ENCODE data around the gene PTPN6. TPM values are rescaled to one million over a fixed set of nuclear protein-coding genes. Genes with fewer than 3 reads are reported as not detected.
A peak's percentile ranks its signal among the peaks of the same experiment; 100 is the strongest.

PTPN6 gene
- total and polyA plus RNA-seq, 4 donors = 38.2 to 222 (median 170) TPM

GRCh38 chr12:6938353-6939190 lies 12.6 kb upstream of the PTPN6 start:
- H3K4me3 ChIP-seq = no peak overlapping the region
- DNase-seq = no peak
- peak overlapping the region; percentile 24 to 83 for H3K27ac ChIP-seq (ENCODE audit: low read depth in 1 of 2, low read length in 1 of 2)
- no peaks in the 10 kb centered on the region for H3K9me3 ChIP-seq (ENCODE audit: control insufficient read depth in 4 of 4, insufficient read depth in 3 of 4, low read length in 3 of 4)
- H3K27me3 ChIP-seq (ENCODE audit: control insufficient read depth in 3 of 3, insufficient read depth in 3 of 3, low read length in 2 of 3) = no peaks in the 10 kb centered on the region
- peaks cover 0 to 48% (median 39%) of the 10 kb centered on the region in 4 donors for H3K36me3 ChIP-seq (ENCODE audit: control insufficient read depth in 4 of 4, insufficient read depth in 4 of 4, low read length in 4 of 4)
- 83 to 87% methylated on average over 32 of the region's 32 CpGs for WGBS, 2 donors
- ATAC-seq (ENCODE audit: insufficient read depth, low FRiP score) = no peak
- no peak for TF ChIP-seq CTCF (IDR thresholded peaks at IDR 0.05; ENCODE audit: control extremely low read depth, extremely low read depth)
- H3K9ac ChIP-seq (ENCODE audit: insufficient read depth in 1 of 2, low read length in 2 of 2) = peak overlapping the region; percentile 0 to 46
- H3K4me1 ChIP-seq (ENCODE audit: control insufficient read depth in 5 of 5, insufficient read depth in 5 of 5, low read length in 5 of 5) = peaks cover 5 to 31% (median 11%) of the 10 kb centered on the region in 5 donors

GRCh38 chr12:6939191-6939540 lies 12.0 kb upstream of the PTPN6 start:
- Histone ChIP-seq H3K9me3 (ENCODE audit: control insufficient read depth in 4 of 4, insufficient read depth in 3 of 4, low read length in 3 of 4) (no peaks in the 10 kb centered on the region), H3K9ac (ENCODE audit: insufficient read depth in 1 of 2, low read length in 2 of 2) (no peak overlapping the region), H3K4me3 (no peak overlapping the region), H3K36me3 (ENCODE audit: control insufficient read depth in 4 of 4, insufficient read depth in 4 of 4, low read length in 4 of 4) (peaks cover 0 to 43% (median 34%) of the 10 kb centered on the region in 4 donors), H3K27ac (ENCODE audit: low read depth in 1 of 2, low read length in 1 of 2) (peak overlapping the region in 1 of 2 donors; percentile 15), H3K27me3 (ENCODE audit: control insufficient read depth in 3 of 3, insufficient read depth in 3 of 3, low read length in 2 of 3) (no peaks in the 10 kb centered on the region), H3K4me1 (ENCODE audit: control insufficient read depth in 5 of 5, insufficient read depth in 5 of 5, low read length in 5 of 5) (peaks cover 4 to 25% (median 6%) of the 10 kb centered on the region in 5 donors)
- TF ChIP-seq CTCF (IDR thresholded peaks at IDR 0.05; ENCODE audit: control extremely low read depth, extremely low read depth) = no peak
- DNase-seq = no peak
- WGBS, 2 donors = 64 to 83% methylated on average over 2 of the region's 2 CpGs
- no peak for ATAC-seq (ENCODE audit: insufficient read depth, low FRiP score)

GRCh38 chr12:6941267-6941666 lies 9.9 kb upstream of the PTPN6 start:
- H3K9ac ChIP-seq (ENCODE audit: insufficient read depth in 1 of 2, low read length in 2 of 2) = no peak overlapping the region
- WGBS, 2 donors = 89 to 91% methylated on average over 12 of the region's 12 CpGs
- H3K36me3 ChIP-seq (ENCODE audit: control insufficient read depth in 4 of 4, insufficient read depth in 4 of 4, low read length in 4 of 4) = peaks cover 0 to 39% (median 26%) of the 10 kb centered on the region in 4 donors
- H3K9me3 ChIP-seq (ENCODE audit: control insufficient read depth in 4 of 4, insufficient read depth in 3 of 4, low read length in 3 of 4) = no peaks in the 10 kb centered on the region
- H3K4me1 ChIP-seq (ENCODE audit: control insufficient read depth in 5 of 5, insufficient read depth in 5 of 5, low read length in 5 of 5) = peaks cover 4 to 35% (median 14%) of the 10 kb centered on the region in 5 donors
- no peak for TF ChIP-seq CTCF (IDR thresholded peaks at IDR 0.05; ENCODE audit: control extremely low read depth, extremely low read depth)
- H3K27ac ChIP-seq (ENCODE audit: low read depth in 1 of 2, low read length in 1 of 2) = no peak overlapping the region
- ATAC-seq (ENCODE audit: insufficient read depth, low FRiP score) (no peak), DNase-seq (no peak)
- no peak overlapping the region for H3K4me3 ChIP-seq
- no peaks in the 10 kb centered on the region for H3K27me3 ChIP-seq (ENCODE audit: control insufficient read depth in 3 of 3, insufficient read depth in 3 of 3, low read length in 2 of 3)
